Ishikawa (cell line): Measurements from ENCODE around the gene DOCK1.

ENCODE experiments used
- CEBPB ChIP-seq: IDR thresholded peaks from 2 replicates; pipeline ENCODE4 v1.6.1; 2012
- CREB1 ChIP-seq: IDR thresholded peaks from 2 replicates; pipeline ENCODE4 v1.6.1; 2012; ENCODE audit warnings: low read depth
- EP300 ChIP-seq: IDR thresholded peaks from 2 replicates; pipeline ENCODE4 v1.6.1; 2012; ENCODE audit warnings: borderline replicate concordance
- FOXM1 ChIP-seq: IDR thresholded peaks from 2 replicates; pipeline ENCODE4 v1.6.1; 2012; ENCODE audit warnings: low read depth, borderline replicate concordance
- RAD21 ChIP-seq: IDR thresholded peaks from 2 replicates; pipeline ENCODE4 v1.6.1; 2012; ENCODE audit warnings: low read depth
- REST ChIP-seq: IDR thresholded peaks from 2 replicates; pipeline ENCODE4 v1.6.1; 2012; ENCODE audit warnings: low read depth, mild to moderate bottlenecking
- TAF1 ChIP-seq: IDR thresholded peaks from 2 replicates; pipeline ENCODE4 v1.6.1; 2012; ENCODE audit warnings: low read depth, mild to moderate bottlenecking
- TCF12 ChIP-seq: IDR thresholded peaks from 2 replicates; pipeline ENCODE4 v1.6.1; 2012; ENCODE audit warnings: low read depth
- USF1 ChIP-seq: IDR thresholded peaks from 2 replicates; pipeline ENCODE4 v1.6.1; 2012
- YY1 ChIP-seq: IDR thresholded peaks from 2 replicates; pipeline ENCODE4 v1.6.1; 2012; ENCODE audit warnings: low read depth

- TF ChIP-seq EP300 (no peak), YY1 (no peak), TAF1 (no peak), RAD21 (no peak), FOXM1 (no peak), TCF12 (no peak), REST (no peak), CEBPB (no peak), USF1 (no peak), CREB1 (no peak)
Observed at GRCh38 chr10:127370601-127371000, 465.4 kb downstream of the DOCK1 start.
